Activated CD8-positive, alpha-beta memory T cell treated with anti-CD3 and anti-CD28 coated beads for 48 hours (primary cell): ENCODE measurements around the gene DAD1.
"Not testable (repeated sequence)": the region's sequence is repeated elsewhere in the genome, so short reads cannot be mapped to it uniquely, and the experiment has no call there.

ENCODE experiments used
- DNase-seq, 3 experiments: peaks; one replicate each; pipeline ENCODE4 v3.0.0-alpha.2; 2020; ENCODE audit warnings: low read depth in 2 of 3, low spot score in 2 of 3

Gene DAD1

GRCh38 chr14:22589096-22589839 lies at the start of gene DAD1:
TSS of gene DAD1 (minus strand) at chr14:22589224. CDS start at chr14:22589157, 67 bp downstream.
- DNase-seq: peak; percentile 97 to 99 (median 99)

GRCh38 chr14:22635980-22636379 lies 47.0 kb upstream of the DAD1 start:
- not testable (repeated sequence) for DNase-seq

- DNase-seq: no peak
These were observed 45.3 kb upstream of the DAD1 start for GRCh38 chr14:22634233-22634900.

GRCh38 chr14:22630486-22630885 lies 41.5 kb upstream of the DAD1 start:
- no peak for DNase-seq

- DNase-seq: no peak
These were observed 41.0 kb upstream of the DAD1 start for GRCh38 chr14:22630066-22630465.

- no peak for DNase-seq
These were observed 40.3 kb upstream of the DAD1 start for GRCh38 chr14:22629361-22629760.

- no peak for DNase-seq
These were observed 38.7 kb upstream of the DAD1 start for GRCh38 chr14:22627506-22628263.

- no peak for DNase-seq
These were observed 37.6 kb upstream of the DAD1 start for GRCh38 chr14:22626590-22626989.

- DNase-seq: no peak
These were observed 34.0 kb upstream of the DAD1 start for GRCh38 chr14:22623047-22623446.

- DNase-seq: no peak
These were observed 33.2 kb upstream of the DAD1 start for GRCh38 chr14:22622255-22622654.

GRCh38 chr14:22615765-22616164 lies 26.7 kb upstream of the DAD1 start:
- DNase-seq: not testable (repeated sequence)

GRCh38 chr14:22614240-22614799 lies 25.3 kb upstream of the DAD1 start:
- no peak for DNase-seq

- DNase-seq: no peak
These were observed 24.8 kb upstream of the DAD1 start for GRCh38 chr14:22613736-22614239.

- DNase-seq: no peak
These were observed 24.2 kb upstream of the DAD1 start for GRCh38 chr14:22613106-22613695.

- DNase-seq: no peak
These were observed 21.9 kb upstream of the DAD1 start for GRCh38 chr14:22610931-22611330.

GRCh38 chr14:22607291-22607690 lies 18.3 kb upstream of the DAD1 start:
- no peak for DNase-seq

GRCh38 chr14:22606380-22606779 lies 17.4 kb upstream of the DAD1 start:
- DNase-seq: no peak

GRCh38 chr14:22602862-22603261 lies 13.8 kb upstream of the DAD1 start:
- DNase-seq: no peak

GRCh38 chr14:22601996-22602395 lies 13.0 kb upstream of the DAD1 start:
- DNase-seq: no peak

GRCh38 chr14:22601456-22601855 lies 12.4 kb upstream of the DAD1 start:
- no peak for DNase-seq

- no peak for DNase-seq
These were observed 11.0 kb upstream of the DAD1 start for GRCh38 chr14:22600027-22600426.
